Smooth muscle cell (in vitro differentiated cells): ENCODE data around the gene CDH16. TPM values are rescaled to one million over a fixed set of nuclear protein-coding genes. Genes with fewer than 3 reads are reported as not detected.

ENCODE experiments used
- DNase-seq: peaks from one replicate; lab custom pipeline; 2025; ENCODE audit not compliant: unreplicated experiment; lab: John Stamatoyannopoulos, UW
- H2AFZ ChIP-seq: fragments of 200-600 bp; sonication (generic); 2 replicates; pipeline ENCODE4 v1.6.0; 2016; ENCODE audit warnings: antibody characterized with exemption, low read depth, mild to moderate bottlenecking
- H3F3A ChIP-seq: fragments of 200-600 bp; sonication (generic); 2 replicates; pipeline ENCODE4 v1.6.0; 2017; ENCODE audit warnings: antibody characterized with exemption, low read depth
- H3K27ac ChIP-seq: fragments of 200-600 bp; sonication (generic); 2 replicates; pipeline ENCODE4 v1.5.1; 2016; ENCODE audit warnings: low read depth, mild to moderate bottlenecking
- H3K27me3 ChIP-seq: fragments of 200-600 bp; sonication (generic); 2 replicates; pipeline ENCODE4 v1.6.1; 2016; ENCODE audit warnings: low read depth, mild to moderate bottlenecking
- H3K36me3 ChIP-seq: fragments of 200-600 bp; sonication (generic); 2 replicates; pipeline ENCODE4 v1.5.1; 2016; ENCODE audit warnings: low read depth
- H3K4me1 ChIP-seq: fragments of 200-600 bp; sonication (generic); 2 replicates; pipeline ENCODE4 v1.5.1; 2016; ENCODE audit warnings: low read depth
- H3K4me2 ChIP-seq: fragments of 200-600 bp; sonication (generic); 2 replicates; pipeline ENCODE4 v1.6.0; 2016; ENCODE audit warnings: mild to moderate bottlenecking
- H3K4me3 ChIP-seq: fragments of 200-600 bp; sonication (generic); 2 replicates; pipeline ENCODE4 v1.5.1; 2016; ENCODE audit warnings: mild to moderate bottlenecking
- H3K79me2 ChIP-seq: fragments of 200-600 bp; sonication (generic); 2 replicates; pipeline ENCODE4 v1.6.0; 2016; ENCODE audit warnings: low read depth, mild to moderate bottlenecking
- H3K9ac ChIP-seq: fragments of 200-600 bp; sonication (generic); 2 replicates; pipeline ENCODE4 v1.6.0; 2016; ENCODE audit warnings: low read depth
- H3K9me3 ChIP-seq: fragments of 200-600 bp; sonication (generic); replicated peaks from 2 replicates; pipeline ENCODE4 v1.5.1; 2016; ENCODE audit warnings: low read depth
- H4K20me1 ChIP-seq: fragments of 200-600 bp; sonication (generic); 2 replicates; pipeline ENCODE4 v1.6.0; 2016; ENCODE audit warnings: low read depth
- CTCF ChIP-seq: fragments of 200-600 bp; sonication (generic); IDR thresholded peaks from 2 replicates; pipeline ENCODE4 v1.5.1; 2017; ENCODE audit warnings: borderline replicate concordance, mild to moderate bottlenecking, antibody characterized with exemption; ENCODE audit not compliant: insufficient read depth, poor library complexity, severe bottlenecking
- WGBS: methylation state at CpG from one replicate; pipeline ENCODE4 v1.1.7; 2016; ENCODE audit warnings: low lambda C conversion rate; 5-methylcytosine and 5-hydroxymethylcytosine counted together
- polyA plus RNA-seq: library from polyadenylated mRNA; unstranded; fragments of >200 nt; fragmentation: Nextera tagmentation; extraction: Ambion mirVana; gene quantifications from 2 replicates; pipeline ENCODE4 v1.2.1, GENCODE V29; 2016
- total RNA-seq: library from RNA; depleted of rRNA; stranded (reverse); fragments of >200 nt; gene quantifications from 2 replicates; pipeline ENCODE4 v1.2.3, GENCODE V29; 2014

The CDH16 gene
- total and polyA plus RNA-seq, 2 experiments from 2014 or later = not detected

GRCh38 chr16:66910175-66910940, 8.3 kb downstream of the CDH16 start:
- Histone ChIP-seq H2AFZ (no peak overlapping the region), H3K27ac (no peak overlapping the region), H4K20me1 (no peaks in the 10 kb centered on the region), H3K27me3 (no peaks in the 10 kb centered on the region), H3F3A (no peaks in the 10 kb centered on the region), H3K4me1 (peaks cover 6% of the 10 kb centered on the region), H3K36me3 (no peaks in the 10 kb centered on the region), H3K9me3 (no peaks in the 10 kb centered on the region), H3K4me2 (no peak overlapping the region), H3K79me2 (no peaks in the 10 kb centered on the region), H3K9ac (no peak overlapping the region), H3K4me3 (no peak overlapping the region)
- no peak for TF ChIP-seq CTCF
- 82% methylated on average over 14 of the region's 14 CpGs for WGBS
- DNase-seq = no peak

- no peak overlapping the region for H2AFZ ChIP-seq
Measured at GRCh38 chr16:66908762-66909559, 9.7 kb downstream of the CDH16 start.

GRCh38 chr16:66908116-66908515, 10.6 kb downstream of the CDH16 start:
- Histone ChIP-seq H3K4me1 (peaks cover 11% of the 10 kb centered on the region), H3K9me3 (no peaks in the 10 kb centered on the region), H3K27ac (no peak overlapping the region), H3F3A (no peaks in the 10 kb centered on the region), H3K9ac (no peak overlapping the region), H3K27me3 (no peaks in the 10 kb centered on the region), H3K36me3 (no peaks in the 10 kb centered on the region), H3K4me2 (no peak overlapping the region), H4K20me1 (no peaks in the 10 kb centered on the region), H3K79me2 (no peaks in the 10 kb centered on the region), H2AFZ (no peak overlapping the region), H3K4me3 (no peak overlapping the region)
- no peak for TF ChIP-seq CTCF
- no peak for DNase-seq
- WGBS = 88% methylated on average over 3 of the region's 3 CpGs

More at GRCh38 chr16:66908762-66909559, 9.7 kb downstream of the CDH16 start:
- Histone ChIP-seq H3K36me3 (no peaks in the 10 kb centered on the region), H4K20me1 (no peaks in the 10 kb centered on the region), H3K9me3 (no peaks in the 10 kb centered on the region), H3K4me2 (no peak overlapping the region), H3K4me1 (peaks cover 11% of the 10 kb centered on the region), H3K4me3 (no peak overlapping the region), H3F3A (no peaks in the 10 kb centered on the region), H3K9ac (no peak overlapping the region), H3K27me3 (no peaks in the 10 kb centered on the region), H3K79me2 (no peaks in the 10 kb centered on the region), H3K27ac (no peak overlapping the region)
- TF ChIP-seq CTCF = no peak
- 89% methylated on average over 14 of the region's 14 CpGs for WGBS
- no peak for DNase-seq
